ENCODE measurements around the gene SRI.
"Not testable (repeated sequence)": the region's sequence is repeated elsewhere in the genome, so short reads cannot be mapped to it uniquely, and the experiment has no call there.

Gene SRI

GRCh38 chr7:88176190-88176589 lies 43.6 kb downstream of the SRI start:
- DNase-seq (ENCODE audit: low read depth) = no peak

DNA sequence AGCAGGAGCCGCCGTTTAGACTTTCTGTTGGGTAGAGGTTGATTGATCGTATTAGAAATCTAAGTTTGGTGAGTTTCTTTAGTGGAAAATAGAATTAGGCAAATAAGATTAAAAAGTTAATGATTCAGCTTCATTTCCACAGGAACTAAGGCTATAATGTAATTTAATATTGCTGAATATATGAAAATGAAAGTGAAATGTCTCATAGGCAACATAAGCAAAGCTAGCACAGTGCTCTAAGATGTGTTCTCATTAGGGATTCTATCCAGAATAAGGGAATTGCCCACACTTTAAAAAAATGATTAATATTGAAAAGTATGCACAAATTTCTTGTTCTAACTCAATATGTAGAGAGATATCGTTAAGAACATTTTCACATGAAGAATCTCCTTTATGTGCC lies 47.0 kb downstream of the SRI start:
- no peak for DNase-seq (ENCODE audit: low read depth)

DNA sequence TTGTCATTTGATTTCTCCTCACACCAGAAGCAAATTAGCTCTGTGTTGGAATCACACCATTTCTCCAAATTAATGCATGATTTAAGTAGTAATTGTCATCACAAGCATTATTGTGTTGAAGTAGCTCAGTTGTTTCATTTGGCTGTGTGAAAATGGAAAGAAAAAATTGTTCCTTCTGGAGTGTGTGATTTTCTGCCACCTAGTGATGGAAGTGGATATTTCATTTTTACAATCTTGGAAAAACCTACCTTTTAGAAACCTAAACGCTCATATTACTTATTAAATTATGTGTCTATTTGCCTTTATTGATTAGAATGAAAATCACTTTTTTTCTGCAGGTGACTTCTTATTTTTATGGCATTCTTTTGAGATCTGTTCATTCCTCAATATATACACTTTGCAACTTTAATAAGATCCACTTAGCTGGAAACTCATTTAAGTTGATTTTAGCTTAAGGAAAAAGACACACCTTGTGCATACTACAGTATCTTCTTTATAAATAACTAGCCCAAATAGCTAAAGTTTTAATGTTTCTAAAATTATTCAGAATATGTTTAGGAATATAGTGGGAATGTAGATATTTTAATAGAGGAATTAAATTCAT lies 50.0 kb downstream of the SRI start:
- no peak for DNase-seq (ENCODE audit: low read depth)

DNA sequence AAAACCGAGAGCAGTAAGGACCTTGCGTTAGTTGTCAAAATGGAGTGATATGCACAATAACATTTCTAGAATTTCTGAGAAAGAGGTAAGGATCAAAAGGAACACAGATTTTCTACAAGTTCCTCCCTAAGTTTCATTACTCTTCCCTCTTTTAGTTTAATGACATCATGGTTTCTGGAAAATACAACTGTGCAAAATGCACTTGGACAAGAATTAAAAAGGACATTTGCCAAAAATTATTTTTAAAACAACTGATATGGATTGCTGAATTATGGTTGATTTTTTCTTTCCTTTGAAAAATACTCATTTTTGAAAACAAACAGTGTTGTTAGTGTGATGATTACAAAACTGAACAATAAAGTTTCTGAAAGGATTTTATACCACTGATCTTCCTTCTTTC lies 52.1 kb downstream of the SRI start:
- no peak for DNase-seq (ENCODE audit: low read depth)

DNA sequence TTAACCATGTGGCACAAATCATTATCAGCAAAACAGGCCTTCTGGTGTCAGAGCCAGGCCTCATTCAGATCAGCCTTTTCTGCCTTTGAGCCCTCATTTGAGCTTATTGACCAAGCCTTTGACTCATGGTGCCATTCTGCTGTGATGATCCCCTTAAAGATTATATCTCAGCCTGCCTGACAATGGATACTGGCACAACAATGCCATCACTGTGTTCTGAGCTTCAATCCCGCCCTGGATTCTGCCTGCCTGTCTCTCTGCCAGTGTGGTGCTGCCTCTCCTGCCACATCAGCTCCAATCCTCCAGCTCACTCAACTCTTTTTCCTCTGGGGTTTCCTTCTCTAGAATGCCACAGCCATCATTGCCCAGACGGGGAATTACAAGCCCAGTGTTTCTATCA lies 52.6 kb downstream of the SRI start:
- DNase-seq (ENCODE audit: low read depth) = no peak

GRCh38 chr7:88165697-88166096 lies 54.1 kb downstream of the SRI start:
- no peak for DNase-seq (ENCODE audit: low read depth)

- DNase-seq (ENCODE audit: low read depth) = not testable (repeated sequence)
These were observed 60.1 kb downstream of the SRI start for GRCh38 chr7:88159741-88160140.

- DNase-seq (ENCODE audit: low read depth) = no peak
These were observed 63.5 kb downstream of the SRI start for GRCh38 chr7:88156356-88156755.

GRCh38 chr7:88155756-88156155 lies 64.1 kb downstream of the SRI start:
- DNase-seq (ENCODE audit: low read depth) = no peak
